Thyroid gland (tissue), 4 donors: ENCODE measurements around the gene GAS7. TPM values are rescaled to one million over a fixed set of nuclear protein-coding genes. Genes with fewer than 3 reads are reported as not detected.
"Not testable (repeated sequence)": the region's sequence is repeated elsewhere in the genome, so short reads cannot be mapped to it uniquely, and the experiment has no call there.

Experiments
- DNase-seq, 2 donors: peaks; one replicate each; pipeline ENCODE4 v3.0.0-alpha.2; 2019
- H3K27ac ChIP-seq, 3 donors: fragments of 200-600 bp; sonication (generic); 1 replicate in 2 of 3; 2 replicates in 1 of 3; pipeline ENCODE4 v1.5.1; 2016 to 2019; ENCODE audit warnings: mild to moderate bottlenecking in 1 of 3, moderate library complexity in 1 of 3
- H3K27me3 ChIP-seq: fragments of 200-600 bp; sonication (generic); one replicate; pipeline ENCODE4 v1.5.1; 2019
- H3K36me3 ChIP-seq, 2 donors: fragments of 200-600 bp; sonication (generic); one replicate each; pipeline ENCODE4 v1.5.1; 2016 to 2019
- H3K4me1 ChIP-seq, 2 donors: fragments of 200-600 bp; sonication (generic); one replicate each; pipeline ENCODE4 v1.5.1; 2017 to 2019
- H3K4me3 ChIP-seq, 3 donors: fragments of 200-600 bp; sonication (generic); replicated peaks in 1 of 3; 1 replicate in 2 of 3; 2 replicates in 1 of 3; pipeline ENCODE4 v1.5.1; 2016; ENCODE audit warnings: mild to moderate bottlenecking in 1 of 3
- H3K9me3 ChIP-seq: fragments of 200-600 bp; sonication (generic); one replicate; pipeline ENCODE4 v1.5.1; 2017
- CTCF ChIP-seq, 6 experiments: fragments of 200-600 bp in 3 of 6; fragments of 450-650 bp in 3 of 6; sonication (generic) in 3 of 6; IDR thresholded peaks; one replicate each; pipeline ENCODE4 v1.5.1; 2016 to 2019; ENCODE audit warnings: antibody characterized with exemption in 6 of 6, mild to moderate bottlenecking in 2 of 6, inconsistent platforms in 1 of 6, moderate library complexity in 1 of 6
- POLR2A ChIP-seq, 2 donors: fragments of 450-650 bp; IDR thresholded peaks; one replicate each; pipeline ENCODE4 v1.6.1; 2017; ENCODE audit warnings: antibody characterized with exemption in 2 of 2, mild to moderate bottlenecking in 2 of 2, moderate library complexity in 1 of 2
- WGBS, 2 donors: methylation state at CpG; one replicate each; pipeline ENCODE4 v1.1.5; 2017; 5-methylcytosine and 5-hydroxymethylcytosine counted together
- intact Hi-C: fragments of 100-400 bp; cut with DNase I; formaldehyde crosslinking; loops from one replicate; pipeline ENCODE4 v1.15.1; 2023
- total RNA-seq, 4 donors: library from RNA; depleted of rRNA; stranded (reverse); fragments of >200 nt; gene quantifications; one replicate each; pipeline ENCODE4 v1.2.3, GENCODE V29; 2016

GAS7 gene
- total RNA-seq, 4 donors from 2014 or later = 7.5 to 30.3 (median 24.1) TPM

GRCh38 chr17:10010752-10011151, 187.7 kb downstream of the GAS7 start:
- no peak for TF ChIP-seq CTCF (IDR thresholded peaks at IDR 0.05)
- TF ChIP-seq POLR2A (IDR thresholded peaks at IDR 0.05) = no peak
- Histone ChIP-seq H3K36me3 (no peaks in the 10 kb centered on the region), H3K27ac (no peak overlapping the region), H3K27me3 (no peaks in the 10 kb centered on the region), H3K4me1 (no peaks in the 10 kb centered on the region), H3K4me3 (no peak overlapping the region), H3K9me3 (no peaks in the 10 kb centered on the region)
- intact Hi-C loops = no loop called here
- 44 to 53% methylated on average over 2 of the region's 2 CpGs for WGBS, 2 donors
- DNase-seq = no peak

GRCh38 chr17:10003705-10004104, 194.7 kb downstream of the GAS7 start:
- no peak overlapping the region for H3K4me3 ChIP-seq
- TF ChIP-seq CTCF (IDR thresholded peaks at IDR 0.05) (no peak), POLR2A (IDR thresholded peaks at IDR 0.05) (no peak)
- H3K4me1 ChIP-seq = no peaks in the 10 kb centered on the region
- no peaks in the 10 kb centered on the region for H3K9me3 ChIP-seq
- no peaks in the 10 kb centered on the region for H3K27me3 ChIP-seq
- DNase-seq = no peak
- intact Hi-C loops = no loop called here
- H3K36me3 ChIP-seq = no peaks in the 10 kb centered on the region
- 44 to 70% methylated on average over 6 to 7 of the region's 7 CpGs for WGBS, 2 donors
- no peak overlapping the region for H3K27ac ChIP-seq

DNA sequence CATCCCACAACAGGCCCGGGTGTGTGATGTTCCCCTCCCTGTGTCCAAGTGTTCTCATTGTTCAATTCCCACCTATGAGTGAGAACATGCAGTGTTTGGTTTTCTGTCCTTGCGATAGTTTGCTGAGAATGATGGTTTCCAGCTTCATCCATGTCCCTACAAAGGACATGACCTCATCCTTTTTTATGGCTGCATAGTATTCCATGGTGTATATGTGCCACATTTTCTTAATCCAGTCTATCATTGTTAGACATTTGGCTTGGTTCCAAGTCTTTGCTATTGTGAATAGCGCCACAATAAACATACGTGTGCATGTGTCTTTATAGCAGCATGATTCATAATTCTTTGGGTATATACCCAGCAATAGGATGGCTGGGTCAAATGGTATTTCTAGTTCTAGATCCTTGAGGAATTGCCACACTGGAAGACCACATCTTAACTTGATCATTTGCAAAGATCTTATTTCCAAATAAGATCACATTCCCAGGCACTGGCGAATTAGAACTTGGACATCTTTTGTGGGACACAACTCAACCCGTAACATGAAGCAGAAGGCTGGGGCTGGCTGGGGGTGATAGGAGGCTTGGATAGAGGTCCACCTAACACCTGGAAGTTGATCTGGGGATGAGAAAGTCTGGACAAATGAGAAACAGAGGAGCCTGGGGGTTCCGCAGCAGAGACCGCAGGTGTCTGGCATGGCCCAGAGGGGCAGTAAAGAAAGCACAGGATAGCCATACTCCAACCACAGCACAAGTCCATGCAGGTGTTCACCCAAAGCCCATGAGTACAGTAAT, 195.6 kb downstream of the GAS7 start:
- intact Hi-C loops, H3K27ac ChIP-seq, H3K9me3 ChIP-seq, H3K36me3 ChIP-seq, DNase-seq, H3K4me3 ChIP-seq, H3K27me3 ChIP-seq, H3K4me1 ChIP-seq: not testable (repeated sequence)
- WGBS, 2 donors = 83 to 95% methylated on average over 8 of the region's 8 CpGs

- no peaks in the 10 kb centered on the region for H3K27me3 ChIP-seq
- TF ChIP-seq POLR2A (IDR thresholded peaks at IDR 0.05) (no peak), CTCF (IDR thresholded peaks at IDR 0.05) (no peak)
- H3K36me3 ChIP-seq = no peaks in the 10 kb centered on the region
- no peak overlapping the region for H3K4me3 ChIP-seq
- WGBS, 2 donors = 73 to 75% methylated on average over 6 of the region's 6 CpGs
- H3K27ac ChIP-seq = no peak overlapping the region
- intact Hi-C loops = no loop called here
- no peak for DNase-seq
- H3K4me1 ChIP-seq = no peaks in the 10 kb centered on the region
- no peaks in the 10 kb centered on the region for H3K9me3 ChIP-seq
These were observed 197.0 kb downstream of the GAS7 start for GRCh38 chr17:10001306-10001873.

- H3K4me1 ChIP-seq = no peaks in the 10 kb centered on the region
- intact Hi-C loops = no loop called here
- H3K9me3 ChIP-seq = no peaks in the 10 kb centered on the region
- TF ChIP-seq POLR2A (IDR thresholded peaks at IDR 0.05) (no peak), CTCF (IDR thresholded peaks at IDR 0.05) (no peak)
- DNase-seq = no peak
- H3K27me3 ChIP-seq = no peaks in the 10 kb centered on the region
- no peaks in the 10 kb centered on the region for H3K36me3 ChIP-seq
- H3K27ac ChIP-seq = no peak overlapping the region
- WGBS, 2 donors = 70 to 78% methylated on average over 9 of the region's 9 CpGs
- H3K4me3 ChIP-seq = no peak overlapping the region
These were observed 198.3 kb downstream of the GAS7 start for GRCh38 chr17:9999919-10000695.
